Dermis blood vessel endothelial cell (primary cell): Measurements from ENCODE around the gene BRAT1. TPM values are rescaled to one million over a fixed set of nuclear protein-coding genes. Genes with fewer than 3 reads are reported as not detected.

ENCODE experiments used
- DNase-seq: peaks from one replicate; pipeline ENCODE4 v3.0.0; 2010
- total RNA-seq: library from RNA; depleted of rRNA; stranded (reverse); fragments of >200 nt; gene quantifications from 2 replicates; pipeline ENCODE4 v1.2.3, GENCODE V29; 2014

The BRAT1 gene
- total RNA-seq, 1 donor from 2014 or later, result 31.7 TPM

DNA sequence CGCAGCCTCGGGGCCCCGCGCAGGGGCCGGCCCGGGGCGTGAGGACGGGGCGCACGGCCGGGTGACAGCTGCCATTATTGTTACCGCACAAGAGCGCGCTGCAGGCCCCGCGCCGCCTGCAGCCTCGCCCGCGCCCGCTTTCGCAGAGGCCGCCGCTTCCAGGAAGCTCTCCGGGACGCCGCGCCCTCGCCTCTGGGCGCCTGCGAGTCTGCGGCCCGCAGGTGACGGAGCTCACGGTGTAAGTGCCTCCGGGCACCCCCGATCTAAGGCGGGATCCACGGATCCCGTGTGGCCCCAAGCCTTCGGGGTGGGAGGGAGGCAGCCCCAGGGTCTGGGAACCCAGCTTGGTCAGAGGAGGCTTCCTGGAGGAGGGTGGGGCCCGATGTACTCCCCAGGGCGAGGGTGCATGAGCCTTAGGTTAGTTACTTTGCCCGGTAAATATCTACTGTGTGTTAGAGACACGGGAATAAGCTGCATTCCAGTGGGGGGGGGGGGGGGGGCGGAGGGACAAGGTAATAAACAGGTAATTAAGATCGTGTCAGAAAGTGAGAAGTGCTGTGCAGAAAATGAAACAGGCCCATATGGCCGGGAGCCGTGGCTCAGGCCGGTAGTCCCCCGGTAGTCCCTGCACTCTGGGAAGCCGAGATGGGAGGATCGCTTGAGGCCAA lies 4.1 kb upstream of the BRAT1 start:
- peak; percentile 31 for DNase-seq

- peak; percentile 96 for DNase-seq
Observed at GRCh38 chr7:2558629-2559282, 3.4 kb upstream of the BRAT1 start, which contains the start of gene IQCE. Gene IQCE (plus strand): TSS chr7:2558979. CDS start chr7:2559182, 203 bp downstream.

DNA sequence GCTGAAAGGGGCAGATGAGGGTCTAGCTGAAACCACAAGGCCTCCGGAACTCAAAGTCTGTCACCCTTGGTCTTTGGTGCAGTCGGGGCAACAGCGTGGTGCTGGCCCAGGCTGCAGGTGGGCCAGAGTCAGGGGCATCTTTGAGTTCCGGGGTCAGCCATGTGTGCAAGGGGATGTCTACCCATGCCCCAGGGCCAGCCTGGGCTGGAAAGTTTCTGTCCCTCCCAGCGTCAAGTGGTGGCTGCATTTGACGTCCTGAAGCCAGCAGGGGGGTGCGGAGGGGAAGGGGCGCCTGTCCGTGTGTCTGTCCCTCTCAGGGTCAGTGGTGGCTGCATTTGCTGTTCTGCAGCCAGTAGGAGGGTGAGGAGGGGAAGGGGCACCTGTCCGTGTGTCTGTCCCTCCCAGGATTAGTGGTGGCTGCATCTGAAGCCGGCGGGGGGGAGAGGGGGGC lies 638 bp downstream of the BRAT1 start:
- no peak for DNase-seq

GRCh38 chr7:2553831-2554581 lies 1.3 kb downstream of the BRAT1 start:
- DNase-seq, result no peak

- no peak for DNase-seq
Observed at GRCh38 chr7:2553108-2553507, 2.2 kb downstream of the BRAT1 start.

- no peak for DNase-seq
Observed at GRCh38 chr7:2551418-2551817, 3.9 kb downstream of the BRAT1 start.

DNA sequence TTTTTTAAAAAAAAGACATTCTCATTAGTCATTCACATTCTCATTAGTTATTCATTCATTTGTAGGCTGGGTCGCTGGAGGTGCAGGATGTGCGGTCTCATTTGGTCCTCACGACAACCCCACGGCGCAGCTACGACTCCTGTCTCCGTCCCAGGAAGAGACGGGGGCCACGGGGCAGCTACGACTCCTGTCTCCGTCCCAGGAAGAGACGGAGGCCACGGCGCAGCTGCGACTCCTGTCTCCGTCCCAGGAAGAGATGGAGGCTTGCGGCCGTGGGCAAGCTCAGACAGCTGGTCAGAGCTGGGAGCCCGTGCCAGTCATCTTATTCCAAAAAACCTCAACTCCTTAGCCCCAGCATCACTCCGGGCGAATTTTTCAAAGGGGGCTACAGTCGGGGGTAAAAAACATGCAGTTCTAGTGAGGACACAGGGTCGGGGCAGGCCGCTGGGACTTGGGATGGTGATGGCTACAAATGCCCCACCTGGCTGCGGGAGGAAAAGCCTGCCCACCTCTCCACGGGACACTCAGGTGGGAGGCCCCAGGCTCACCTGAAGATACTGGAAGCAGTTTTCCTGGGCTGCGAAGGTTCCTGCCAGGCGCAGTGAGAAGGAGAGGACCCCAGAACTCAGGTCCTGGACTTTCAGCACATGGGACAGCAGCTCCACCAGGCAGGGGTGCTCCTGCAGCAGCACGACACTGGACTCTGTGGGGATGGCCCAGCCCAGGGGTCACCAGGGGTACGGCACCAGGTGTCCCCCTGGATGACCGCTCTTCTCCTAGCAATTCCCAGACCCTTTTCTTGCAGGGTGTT lies 8.3 kb downstream of the BRAT1 start:
- no peak for DNase-seq

DNA sequence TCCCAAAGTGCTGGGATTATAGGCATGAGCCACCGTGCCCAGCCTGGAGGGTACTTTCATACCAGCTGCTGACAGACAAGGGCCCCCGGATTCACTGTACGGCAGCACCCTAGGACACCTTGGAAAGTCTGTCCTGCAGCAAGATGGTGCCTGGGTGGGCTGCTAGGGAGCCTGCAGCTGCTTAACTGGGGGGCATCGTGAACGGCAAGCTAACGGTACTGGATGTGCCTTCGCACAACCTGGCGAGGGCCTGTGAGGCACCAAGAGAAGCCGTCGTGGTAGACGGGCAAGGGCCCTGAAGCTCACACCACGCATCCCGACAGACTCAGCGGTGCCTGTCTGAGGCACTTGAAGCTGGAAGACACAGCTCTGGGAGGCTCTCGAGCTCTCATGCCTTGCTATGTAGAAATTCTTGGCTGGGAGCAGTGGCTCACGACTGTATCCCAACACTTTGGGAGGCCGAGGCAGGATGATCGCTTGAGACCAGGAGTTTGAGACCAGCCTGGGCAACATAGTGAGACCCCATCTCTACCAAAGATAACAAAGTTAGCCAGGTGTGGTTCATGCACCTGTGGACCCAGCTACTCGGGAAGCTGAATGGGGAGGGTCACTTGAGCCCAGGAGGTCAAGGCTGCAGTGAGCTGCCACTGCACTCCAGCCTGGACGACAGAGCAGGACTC lies 9.4 kb downstream of the BRAT1 start:
- no peak for DNase-seq

- no peak for DNase-seq
Observed at GRCh38 chr7:2544541-2545188, 10.7 kb downstream of the BRAT1 start.

DNA sequence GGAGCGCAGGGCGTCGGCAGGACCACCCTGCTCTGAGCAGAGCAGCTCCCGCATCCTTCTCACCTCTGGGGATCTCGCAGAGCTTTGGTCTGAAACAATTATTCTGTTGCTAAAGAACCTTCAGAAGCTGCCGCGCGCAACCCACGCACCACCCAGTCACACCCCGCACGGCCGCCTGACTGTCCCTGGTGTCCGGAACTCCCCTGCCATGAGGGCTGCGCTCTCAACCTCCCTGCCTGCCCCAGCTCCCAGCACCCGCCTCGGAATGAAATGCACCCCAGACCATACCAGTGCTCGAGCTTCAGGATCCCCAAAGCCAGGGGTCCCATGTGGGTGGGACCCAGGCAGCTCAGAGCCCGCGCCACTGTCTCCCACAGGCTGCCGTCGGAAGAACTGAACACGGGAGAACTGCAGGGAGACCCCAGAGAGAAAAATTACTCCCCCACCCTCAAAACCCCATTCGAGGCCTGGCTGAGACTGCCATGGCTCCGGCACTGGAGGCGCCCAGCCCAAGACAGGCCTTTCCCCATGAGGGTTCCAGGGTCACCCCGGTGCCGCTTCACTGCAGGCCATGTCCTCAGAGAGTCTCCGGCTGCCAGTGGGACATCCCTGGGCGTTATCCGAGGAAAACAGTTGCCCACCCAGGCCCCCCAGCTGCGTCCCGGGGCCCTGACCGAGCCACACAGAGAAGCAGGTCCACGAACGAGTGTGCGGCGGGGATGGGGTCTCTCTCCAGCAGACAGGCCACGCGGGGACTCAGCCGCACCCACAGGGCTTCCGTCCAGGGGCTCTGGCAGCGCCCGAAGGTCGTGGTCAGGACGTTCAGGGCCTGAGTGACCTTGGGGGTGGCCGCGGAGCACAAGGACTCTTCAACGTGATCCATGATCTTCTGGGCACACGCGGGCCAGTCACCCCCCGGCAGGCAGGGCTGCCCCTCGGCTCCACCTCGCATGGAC lies 12.1 kb downstream of the BRAT1 start:
- DNase-seq, result no peak

- DNase-seq, result no peak
Observed at GRCh38 chr7:2542011-2542915, 13.1 kb downstream of the BRAT1 start.

DNA sequence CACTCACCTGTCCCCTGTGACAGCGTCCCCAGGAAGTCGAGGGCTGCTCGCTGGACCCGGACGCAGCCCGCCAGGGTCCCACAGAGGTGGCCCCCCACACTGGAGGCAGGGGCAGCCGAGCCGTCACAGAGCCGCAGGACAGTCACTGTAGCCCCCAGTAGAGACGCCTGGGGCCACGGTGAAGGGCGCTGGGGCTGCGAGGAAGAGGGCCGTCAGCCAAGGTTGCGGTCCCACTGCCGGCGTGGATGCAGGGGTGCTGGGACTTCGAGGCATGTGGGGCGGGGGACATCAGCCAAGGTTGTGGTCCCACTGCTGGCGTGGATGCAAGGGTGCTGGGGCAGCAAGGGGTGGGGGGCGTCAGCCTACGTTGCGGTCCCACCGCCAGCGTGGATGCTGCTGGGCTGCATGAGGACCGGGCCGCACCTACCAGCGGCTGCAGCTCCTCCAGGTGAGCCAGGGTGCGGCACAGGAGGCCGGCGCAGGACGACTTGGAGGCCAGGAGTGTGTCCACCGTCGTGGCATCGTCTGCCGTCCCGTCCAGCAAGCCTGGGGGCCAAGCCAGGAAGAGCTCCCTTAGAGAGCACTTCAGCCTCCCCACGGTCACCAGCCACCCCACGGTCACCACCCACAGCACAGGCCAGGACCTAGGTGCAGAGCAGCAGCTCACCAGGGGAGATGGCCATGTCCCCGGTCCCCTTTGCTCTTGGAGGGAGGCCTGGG lies 13.9 kb downstream of the BRAT1 start:
- no peak for DNase-seq

GRCh38 chr7:2540641-2541051 lies 14.7 kb downstream of the BRAT1 start:
- DNase-seq, result no peak

DNA sequence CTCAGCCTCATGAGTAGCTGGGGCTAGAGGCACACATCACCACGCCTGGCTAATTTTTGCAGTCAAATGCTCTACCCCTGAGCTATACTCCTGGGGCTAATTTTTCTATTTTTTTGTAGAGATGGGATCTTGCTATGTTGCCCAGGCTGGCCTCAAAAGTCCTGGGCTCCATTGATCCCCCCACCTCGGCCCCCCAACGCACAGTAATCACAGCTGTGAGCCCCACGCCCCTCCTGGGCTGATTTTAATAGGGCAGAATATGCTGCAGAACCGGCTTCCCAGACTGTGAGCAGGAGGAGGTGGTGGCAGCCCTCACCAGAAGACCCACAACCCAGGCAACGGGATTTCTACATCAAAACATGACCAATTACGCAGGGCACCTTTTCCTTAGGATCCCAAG lies 15.2 kb downstream of the BRAT1 start:
- DNase-seq, result no peak

DNA sequence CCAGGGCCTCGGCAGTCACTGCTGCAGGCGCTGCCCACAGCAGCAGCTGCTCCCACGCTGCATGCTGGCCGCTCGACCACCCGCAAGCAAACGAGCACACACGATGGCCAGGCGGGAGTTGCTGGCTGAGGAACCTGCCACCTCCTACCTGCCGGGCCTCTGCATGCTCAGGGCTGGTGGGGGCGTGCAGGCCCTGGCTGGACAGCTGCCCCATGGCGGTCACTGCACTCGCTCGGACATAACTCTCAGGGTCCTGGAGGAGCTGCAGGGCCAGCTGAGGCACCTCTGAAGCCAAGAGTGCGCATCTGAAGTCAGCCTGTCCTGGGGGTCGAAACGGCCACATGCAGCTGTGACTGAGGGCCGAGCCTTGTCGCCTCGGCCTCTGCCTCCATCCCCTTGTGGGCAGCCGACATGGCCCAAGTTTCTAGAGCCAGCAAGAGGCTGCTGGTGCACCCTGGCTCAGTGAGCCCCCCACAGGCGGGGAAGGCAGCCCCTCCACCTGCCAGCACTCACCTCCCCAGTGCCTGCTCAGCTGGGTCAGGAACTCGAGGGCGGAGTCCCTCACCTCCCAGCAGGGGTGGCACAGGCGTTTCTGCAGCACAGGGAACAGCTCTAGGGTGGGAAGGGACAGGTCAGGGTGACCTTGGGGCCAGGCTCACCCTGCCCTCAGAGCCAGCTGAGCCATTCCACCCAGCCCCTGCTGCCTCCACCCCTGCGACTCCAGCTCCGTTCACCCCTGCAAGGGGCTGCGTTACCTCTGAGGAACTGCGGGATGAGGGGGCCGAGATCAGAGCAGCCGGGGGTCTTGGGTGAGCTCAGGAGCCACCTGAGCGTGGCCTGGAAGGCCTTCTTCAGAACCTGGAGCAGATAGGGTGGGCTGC lies 16.1 kb downstream of the BRAT1 start:
- no peak for DNase-seq

- DNase-seq, result no peak
Observed at GRCh38 chr7:2537981-2538851, 17.1 kb downstream of the BRAT1 start.
